ENCODE measurements around the gene POLD4. TPM values are rescaled to one million over a fixed set of nuclear protein-coding genes. Genes with fewer than 3 reads are reported as not detected.

Gene POLD4
- total RNA-seq, 2 donors from 2014 or later: 82.1 to 103 TPM

DNA sequence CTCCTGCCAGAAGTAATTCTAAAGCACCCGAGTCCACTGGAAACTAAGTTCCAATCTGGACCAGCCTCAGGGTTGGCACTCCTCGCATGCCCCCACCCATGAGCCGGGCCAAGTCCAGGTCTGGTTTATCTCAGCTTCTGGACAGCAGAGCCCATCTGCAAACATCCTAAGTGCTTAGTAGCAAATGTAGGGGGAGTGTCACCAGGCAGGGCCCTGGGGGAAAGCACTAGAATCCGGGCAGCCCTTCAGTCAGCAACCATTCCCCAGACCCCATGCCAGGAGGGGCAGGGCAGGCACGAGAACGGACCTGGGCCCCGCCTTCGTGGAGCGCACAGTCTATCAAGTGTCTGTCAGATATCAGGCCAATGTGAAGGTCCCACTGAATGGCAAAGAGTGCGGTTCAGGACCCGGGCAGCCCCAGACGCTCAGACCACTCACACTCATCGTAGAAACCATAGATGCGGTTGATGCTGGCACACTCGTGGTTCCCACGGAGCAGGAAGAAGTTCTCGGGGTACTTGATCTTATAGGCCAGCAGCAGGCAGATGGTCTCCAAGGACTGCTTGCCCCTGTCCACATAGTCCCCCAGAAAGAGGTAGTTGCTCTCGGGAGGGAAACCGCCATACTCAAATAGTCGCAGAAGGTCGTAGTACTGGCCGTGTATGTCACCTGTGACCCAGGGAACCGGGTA, 47.0 kb upstream of the POLD4 start:
- no peaks in the 10 kb centered on the region for H3K9me3 ChIP-seq
- H3K4me1 ChIP-seq: peaks cover 27% of the 10 kb centered on the region
- no peaks in the 10 kb centered on the region for H3K27me3 ChIP-seq
- H3K36me3 ChIP-seq (replicated peaks in 1 of 2; ENCODE audit: insufficient read depth in 1 of 2, low read depth in 2 of 2): peaks cover 8 to 13% of the 10 kb centered on the region in 2 donors
- DNase-seq (no peak), ATAC-seq (no peak)
- intact Hi-C loops (cut with DNase I): no loop called here
- TF ChIP-seq, protein P1, sequence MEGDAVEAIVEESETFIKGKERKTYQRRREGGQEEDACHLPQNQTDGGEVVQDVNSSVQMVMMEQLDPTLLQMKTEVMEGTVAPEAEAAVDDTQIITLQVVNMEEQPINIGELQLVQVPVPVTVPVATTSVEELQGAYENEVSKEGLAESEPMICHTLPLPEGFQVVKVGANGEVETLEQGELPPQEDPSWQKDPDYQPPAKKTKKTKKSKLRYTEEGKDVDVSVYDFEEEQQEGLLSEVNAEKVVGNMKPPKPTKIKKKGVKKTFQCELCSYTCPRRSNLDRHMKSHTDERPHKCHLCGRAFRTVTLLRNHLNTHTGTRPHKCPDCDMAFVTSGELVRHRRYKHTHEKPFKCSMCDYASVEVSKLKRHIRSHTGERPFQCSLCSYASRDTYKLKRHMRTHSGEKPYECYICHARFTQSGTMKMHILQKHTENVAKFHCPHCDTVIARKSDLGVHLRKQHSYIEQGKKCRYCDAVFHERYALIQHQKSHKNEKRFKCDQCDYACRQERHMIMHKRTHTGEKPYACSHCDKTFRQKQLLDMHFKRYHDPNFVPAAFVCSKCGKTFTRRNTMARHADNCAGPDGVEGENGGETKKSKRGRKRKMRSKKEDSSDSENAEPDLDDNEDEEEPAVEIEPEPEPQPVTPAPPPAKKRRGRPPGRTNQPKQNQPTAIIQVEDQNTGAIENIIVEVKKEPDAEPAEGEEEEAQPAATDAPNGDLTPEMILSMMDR (IDR thresholded peaks at IDR 0.05): no peak
- no peak for TF ChIP-seq POLR2A (IDR thresholded peaks at IDR 0.05)
- 20 to 28% methylated on average over 15 to 22 of the region's 23 CpGs for WGBS, 2 donors
- peak overlapping the region in 1 of 2 donors; percentile 95 for H3K4me3 ChIP-seq
- H3K27ac ChIP-seq: peak overlapping the region in 3 of 4 donors; percentile 87 to 98 (median 95)

GRCh38 chr11:67398661-67399563, 45.6 kb upstream of the POLD4 start:
- no peaks in the 10 kb centered on the region for H3K27me3 ChIP-seq
- DNase-seq (no peak), ATAC-seq (no peak)
- intact Hi-C loops (cut with DNase I): no loop called here
- TF ChIP-seq, protein P1 (IDR thresholded peaks at IDR 0.05): no peak
- TF ChIP-seq POLR2A (IDR thresholded peaks at IDR 0.05): no peak
- H3K4me3 ChIP-seq: no peak overlapping the region
- H3K36me3 ChIP-seq (replicated peaks in 1 of 2; ENCODE audit: insufficient read depth in 1 of 2, low read depth in 2 of 2): peaks cover 8 to 13% of the 10 kb centered on the region in 2 donors
- 87 to 90% methylated on average over 12 to 31 of the region's 31 CpGs for WGBS, 2 donors
- H3K9me3 ChIP-seq: no peaks in the 10 kb centered on the region
- H3K27ac ChIP-seq: no peak overlapping the region
- peaks cover 27% of the 10 kb centered on the region for H3K4me1 ChIP-seq

- intact Hi-C loops (cut with DNase I): no loop called here
- Histone ChIP-seq H3K36me3 (replicated peaks in 1 of 2; ENCODE audit: insufficient read depth in 1 of 2, low read depth in 2 of 2) (peaks cover 8 to 13% of the 10 kb centered on the region in 2 donors), H3K27me3 (no peaks in the 10 kb centered on the region), H3K4me3 (no peak overlapping the region), H3K27ac (no peak overlapping the region), H3K9me3 (no peaks in the 10 kb centered on the region), H3K4me1 (peaks cover 30% of the 10 kb centered on the region)
- no peak for DNase-seq
- 77 to 88% methylated on average over 22 to 23 of the region's 24 CpGs for WGBS, 2 donors
- TF ChIP-seq, protein P1 (IDR thresholded peaks at IDR 0.05): no peak
- TF ChIP-seq POLR2A (IDR thresholded peaks at IDR 0.05): no peak
- no peak for ATAC-seq
Observed at GRCh38 chr11:67397986-67398660, 44.8 kb upstream of the POLD4 start.

DNA sequence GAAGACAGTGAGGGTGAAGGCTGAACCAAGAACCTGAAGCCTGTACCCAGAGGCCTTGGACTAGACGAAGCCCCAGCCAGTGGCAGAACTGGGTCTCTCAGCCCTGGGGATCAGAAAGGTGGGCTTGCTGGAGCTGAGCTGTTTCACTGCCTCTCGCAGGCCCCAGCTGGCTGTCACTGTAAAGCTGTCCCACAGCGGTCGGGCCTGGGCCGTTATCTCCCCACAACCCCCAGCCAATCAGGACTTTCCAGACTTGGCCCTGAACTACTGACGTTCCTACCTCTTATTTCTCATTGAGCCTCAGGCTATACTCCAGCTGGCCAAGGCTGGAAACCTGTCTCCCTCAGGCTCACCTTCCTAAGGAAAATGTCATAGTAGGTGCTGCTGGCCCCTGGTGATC, 44.2 kb upstream of the POLD4 start:
- H3K4me3 ChIP-seq: no peak overlapping the region
- H3K9me3 ChIP-seq: no peaks in the 10 kb centered on the region
- no peak for TF ChIP-seq POLR2A (IDR thresholded peaks at IDR 0.05)
- TF ChIP-seq, protein P1 (IDR thresholded peaks at IDR 0.05): no peak
- 61 to 67% methylated on average over 6 of the region's 6 CpGs for WGBS, 2 donors
- intact Hi-C loops (cut with DNase I): no loop called here
- H3K4me1 ChIP-seq: peaks cover 36% of the 10 kb centered on the region
- no peaks in the 10 kb centered on the region for H3K27me3 ChIP-seq
- H3K27ac ChIP-seq: no peak overlapping the region
- ATAC-seq (no peak), DNase-seq (no peak)
- H3K36me3 ChIP-seq (replicated peaks in 1 of 2; ENCODE audit: insufficient read depth in 1 of 2, low read depth in 2 of 2): peaks cover 8 to 13% of the 10 kb centered on the region in 2 donors
